AG10803 (cell line): ENCODE measurements around the gene TXNDC11.

ENCODE experiments used
- DNase-seq: peaks from one replicate; pipeline ENCODE4 v3.0.0; 2010; ENCODE audit warnings: low read depth
- H3K4me3 ChIP-seq: 2 replicates; pipeline ENCODE4 v1.5.1; 2011; ENCODE audit warnings: mild to moderate bottlenecking, low read length, control low read depth
- CTCF ChIP-seq: conservative IDR thresholded peaks from 2 replicates; pipeline ENCODE4 v1.5.1; 2011; ENCODE audit warnings: mild to moderate bottlenecking, low read length, control low read depth, inconsistent platforms

The TXNDC11 gene

GRCh38 chr16:11719171-11719570 is 23.5 kb downstream of the TXNDC11 start:
- no peak for TF ChIP-seq CTCF
- H3K4me3 ChIP-seq, result no peak overlapping the region
- DNase-seq, result no peak

GRCh38 chr16:11717811-11718210 is 24.8 kb downstream of the TXNDC11 start:
- no peak for DNase-seq
- no peak for TF ChIP-seq CTCF
- no peak overlapping the region for H3K4me3 ChIP-seq

GRCh38 chr16:11716336-11716735 is 26.3 kb downstream of the TXNDC11 start:
- TF ChIP-seq CTCF, result no peak
- H3K4me3 ChIP-seq, result no peak overlapping the region
- DNase-seq, result no peak

- no peak for TF ChIP-seq CTCF
- no peak for DNase-seq
- no peak overlapping the region for H3K4me3 ChIP-seq
These were observed 27.3 kb downstream of the TXNDC11 start for GRCh38 chr16:11715246-11715947.

- no peak overlapping the region for H3K4me3 ChIP-seq
- TF ChIP-seq CTCF, result no peak
- DNase-seq, result no peak
These were observed 30.5 kb downstream of the TXNDC11 start for GRCh38 chr16:11712122-11712521.

GRCh38 chr16:11711662-11712061 is 31.0 kb downstream of the TXNDC11 start:
- TF ChIP-seq CTCF, result no peak
- DNase-seq, result no peak
- no peak overlapping the region for H3K4me3 ChIP-seq

GRCh38 chr16:11708421-11708820 is 34.2 kb downstream of the TXNDC11 start:
- H3K4me3 ChIP-seq, result no peak overlapping the region
- no peak for TF ChIP-seq CTCF
- peak; percentile 21 for DNase-seq
